B cell (primary cell): Measurements from ENCODE around the gene NOD2. TPM values are rescaled to one million over a fixed set of nuclear protein-coding genes. Genes with fewer than 3 reads are reported as not detected.

Experiments
- ATAC-seq: fragments of 200-7000 bp; cut with Tn5 transposase; one replicate; pipeline ENCODE4 v1.10.0; 2021; ENCODE audit warnings: low read depth, mild to moderate bottlenecking, moderate number of reproducible peaks, moderate library complexity
- CTCF ChIA-PET: fragments of 350-600 bp; sonication (Branson Sonifier 250); formaldehyde crosslinking; loops from one replicate; lab custom pipeline; 2021; ENCODE audit warnings: antibody characterized with exemption, inconsistent platforms; lab: Charles Lee
- POLR2A ChIA-PET: fragments of 350-600 bp; sonication (Branson Sonifier 250); formaldehyde crosslinking; loops from one replicate; lab custom pipeline; 2021; ENCODE audit warnings: antibody characterized with exemption; lab: Charles Lee
- DNase-seq: peaks from one replicate; pipeline ENCODE4 v3.0.0; 2013
- H2AFZ ChIP-seq: 2 replicates; pipeline ENCODE4 v1.6.1; 2012; ENCODE audit warnings: mild to moderate bottlenecking, low read depth, low read length; ENCODE audit not compliant: insufficient read depth, poor library complexity, severe bottlenecking
- H3K27ac ChIP-seq, 2 donors: 1 replicate in 1 of 2; 2 replicates in 1 of 2; pipeline ENCODE4 v1.5.1; 2012 to 2013; ENCODE audit warnings: low read length in 2 of 2, mild to moderate bottlenecking in 2 of 2, moderate library complexity in 1 of 2
- H3K27me3 ChIP-seq, 4 experiments: fragments of 200-600 bp in 1 of 4; sonication (generic) in 1 of 4; replicated peaks in 1 of 4; 1 replicate in 2 of 4; 2 replicates in 2 of 4; pipeline versions ENCODE4 v1.6.1 to v1.7.0; 2013 to 2016; ENCODE audit warnings: low read length in 3 of 4, mild to moderate bottlenecking in 2 of 4, mixed read lengths in 1 of 4, moderate library complexity in 1 of 4; ENCODE audit not compliant: insufficient read depth in 4 of 4, control insufficient read depth in 3 of 4; ENCODE audit errors: control extremely low read depth in 1 of 4
- H3K36me3 ChIP-seq, 2 experiments: replicated peaks in 1 of 2; 1 replicate in 1 of 2; 2 replicates in 1 of 2; pipeline versions ENCODE4 v1.6.1 to v1.7.1; 2013; ENCODE audit warnings: low read length in 1 of 2; ENCODE audit not compliant: insufficient read depth in 2 of 2, control insufficient read depth in 1 of 2; ENCODE audit errors: control extremely low read depth in 1 of 2, extremely low read depth in 1 of 2
- H3K4me1 ChIP-seq, 2 donors: fragments of 200-600 bp in 1 of 2; sonication (generic) in 1 of 2; 1 replicate in 1 of 2; 2 replicates in 1 of 2; pipeline versions ENCODE4 v1.5.1 to v1.6.1; 2013 to 2017; ENCODE audit warnings: low read length in 2 of 2; ENCODE audit not compliant: control insufficient read depth in 2 of 2, insufficient read depth in 2 of 2
- H3K4me2 ChIP-seq: replicated peaks from 2 replicates; pipeline ENCODE3; 2012; ENCODE audit warnings: mild to moderate bottlenecking, low read depth, low read length; ENCODE audit not compliant: poor library complexity, severe bottlenecking
- H3K4me3 ChIP-seq, 5 experiments: fragments of 200-600 bp in 1 of 5; sonication (generic) in 1 of 5; 1 replicate in 3 of 5; 2 replicates in 2 of 5; pipeline versions ENCODE4 v1.5.1 to v1.7.0; 2011 to 2016; ENCODE audit warnings: low read length in 4 of 5, mild to moderate bottlenecking in 4 of 5, low read depth in 2 of 5, control low read depth in 1 of 5, moderate library complexity in 1 of 5; ENCODE audit not compliant: insufficient read depth in 1 of 5; ENCODE audit errors: control extremely low read depth in 1 of 5, extremely low read depth in 1 of 5
- H3K79me2 ChIP-seq: fragments of 200-600 bp; sonication (generic); one replicate; pipeline ENCODE4 v1.6.0; 2016; ENCODE audit warnings: low read length; ENCODE audit not compliant: control insufficient read depth, insufficient read depth
- H3K9ac ChIP-seq: fragments of 200-600 bp; sonication (generic); 2 replicates; pipeline ENCODE4 v1.6.1; 2017; ENCODE audit warnings: mild to moderate bottlenecking, low read length, moderate library complexity
- H3K9me3 ChIP-seq, 3 donors: one replicate each; pipeline versions ENCODE4 v1.6.1 to v1.7.1; 2013; ENCODE audit warnings: low read length in 2 of 3; ENCODE audit not compliant: control insufficient read depth in 2 of 3, insufficient read depth in 1 of 3; ENCODE audit errors: control extremely low read depth in 1 of 3
- H4K20me1 ChIP-seq: 2 replicates; pipeline ENCODE4 v1.6.0; 2012; ENCODE audit warnings: mild to moderate bottlenecking, low read length; ENCODE audit not compliant: insufficient read depth, control insufficient read depth, poor library complexity, severe bottlenecking
- H3K27ac Mint-ChIP-seq: one replicate; pipeline ENCODE4 v1.8.0; 2021; ENCODE audit warnings: mixed read lengths
- H3K27me3 Mint-ChIP-seq: one replicate; pipeline ENCODE4 v1.8.0; 2021; ENCODE audit warnings: mixed read lengths
- H3K4me1 Mint-ChIP-seq: one replicate; pipeline ENCODE4 v1.8.0; 2021; ENCODE audit warnings: mixed read lengths
- H3K4me3 Mint-ChIP-seq: one replicate; pipeline ENCODE4 v1.8.0; 2021; ENCODE audit warnings: mixed read lengths
- H3K9me3 Mint-ChIP-seq: one replicate; pipeline ENCODE4 v1.8.0; 2022; ENCODE audit warnings: mixed read lengths; ENCODE audit not compliant: insufficient read depth
- EZH2 ChIP-seq: IDR thresholded peaks from 2 replicates; pipeline ENCODE4 v1.6.1; 2012; ENCODE audit warnings: borderline replicate concordance, low read depth, mild to moderate bottlenecking, moderate library complexity, low read length; ENCODE audit not compliant: insufficient read depth, poor library complexity, severe bottlenecking
- WGBS: methylation state at CpG from one replicate; pipeline ENCODE4 v1.1.5; 2013; ENCODE audit warnings: missing lambda C conversion rate; ENCODE audit not compliant: insufficient coverage; 5-methylcytosine and 5-hydroxymethylcytosine counted together
- intact Hi-C: fragments of 100-400 bp; cut with micrococcal nuclease; formaldehyde crosslinking; loops from one replicate; pipeline ENCODE4 v1.10.0; 2022
- polyA plus RNA-seq: library from polyadenylated mRNA; depleted of rRNA; stranded (reverse); fragments of >200 nt; gene quantifications from 2 replicates; pipeline ENCODE4 v1.2.3, GENCODE V29; 2012
- total RNA-seq, 2 donors: library from RNA; stranded (reverse); fragments of 120-200 nt in 1 of 2; gene quantifications; 1 replicate in 1 of 2; 2 replicates in 1 of 2; pipeline versions ENCODE4 v1.2.3 to v1.2.4, GENCODE V29; 2013 to 2022
- TF ChIP-seq, protein P1 (sequence below): fragments of 200-600 bp; IDR thresholded peaks from one replicate; pipeline ENCODE4 v1.8.0; 2022; ENCODE audit warnings: antibody characterized with exemption, mild to moderate bottlenecking

The NOD2 gene
- total and polyA plus RNA-seq, 2 donors (not counting 1 experiment from before 2014, with no cell fraction given), result 1.2 to 1.8 TPM

DNA sequence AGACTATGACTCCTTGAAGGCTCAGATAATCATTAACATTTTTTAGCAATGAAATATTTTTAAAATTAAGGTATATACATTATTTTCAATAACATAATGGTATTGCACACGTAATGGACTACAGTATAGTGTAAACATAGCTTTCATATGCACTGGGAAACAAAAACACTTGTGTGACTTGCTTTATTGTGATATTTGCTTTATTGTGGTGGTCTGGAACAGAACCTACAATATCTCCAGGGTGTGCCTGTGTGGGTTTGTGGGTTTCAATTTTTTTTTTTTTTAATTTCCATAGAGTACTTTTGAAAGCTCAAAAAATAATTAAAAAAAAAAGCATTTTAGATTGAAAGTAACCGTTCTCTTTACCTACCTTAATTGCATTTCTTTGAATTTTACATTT is 73.8 kb downstream of the NOD2 start:
- Histone ChIP-seq H3K79me2 (peaks cover 97% of the 10 kb centered on the region), H3K4me3 (no peak overlapping the region), H3K36me3 (peaks cover 2 to 61% of the 10 kb centered on the region in 2 experiments), H3K9ac (no peak overlapping the region), H3K4me2 (no peak overlapping the region), H3K9me3 (peaks cover 0 to 10% (median 0%) of the 10 kb centered on the region in 3 donors), H4K20me1 (peaks cover 80% of the 10 kb centered on the region), H2AFZ (no peak overlapping the region), H3K4me1 (no peaks in the 10 kb centered on the region), H3K27ac (no peak overlapping the region), H3K27me3 (no peaks in the 10 kb centered on the region)
- no peak for TF ChIP-seq EZH2
- TF ChIP-seq, protein P1, sequence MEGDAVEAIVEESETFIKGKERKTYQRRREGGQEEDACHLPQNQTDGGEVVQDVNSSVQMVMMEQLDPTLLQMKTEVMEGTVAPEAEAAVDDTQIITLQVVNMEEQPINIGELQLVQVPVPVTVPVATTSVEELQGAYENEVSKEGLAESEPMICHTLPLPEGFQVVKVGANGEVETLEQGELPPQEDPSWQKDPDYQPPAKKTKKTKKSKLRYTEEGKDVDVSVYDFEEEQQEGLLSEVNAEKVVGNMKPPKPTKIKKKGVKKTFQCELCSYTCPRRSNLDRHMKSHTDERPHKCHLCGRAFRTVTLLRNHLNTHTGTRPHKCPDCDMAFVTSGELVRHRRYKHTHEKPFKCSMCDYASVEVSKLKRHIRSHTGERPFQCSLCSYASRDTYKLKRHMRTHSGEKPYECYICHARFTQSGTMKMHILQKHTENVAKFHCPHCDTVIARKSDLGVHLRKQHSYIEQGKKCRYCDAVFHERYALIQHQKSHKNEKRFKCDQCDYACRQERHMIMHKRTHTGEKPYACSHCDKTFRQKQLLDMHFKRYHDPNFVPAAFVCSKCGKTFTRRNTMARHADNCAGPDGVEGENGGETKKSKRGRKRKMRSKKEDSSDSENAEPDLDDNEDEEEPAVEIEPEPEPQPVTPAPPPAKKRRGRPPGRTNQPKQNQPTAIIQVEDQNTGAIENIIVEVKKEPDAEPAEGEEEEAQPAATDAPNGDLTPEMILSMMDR, result no peak
- DNase-seq, result no peak
- no peak overlapping the region for H3K4me3 Mint-ChIP-seq
- ATAC-seq, result no peak
- peaks cover 8% of the 10 kb centered on the region for H3K9me3 Mint-ChIP-seq
- ChIA-PET CTCF (interaction anchor here (0.9 kb wide), 1 partner anchor 12 kb away, joined by 3 read pairs; no protein-coding TSS in a partner anchor), POLR2A (no interaction called here)
- H3K27me3 Mint-ChIP-seq, result no peaks in the 10 kb centered on the region
- H3K27ac Mint-ChIP-seq, result no peak overlapping the region
- intact Hi-C loops, result no loop called here
- H3K4me1 Mint-ChIP-seq, result peaks cover 26% of the 10 kb centered on the region
- no CpG with 5 or more reads among the region's 2 CpGs for WGBS

DNA sequence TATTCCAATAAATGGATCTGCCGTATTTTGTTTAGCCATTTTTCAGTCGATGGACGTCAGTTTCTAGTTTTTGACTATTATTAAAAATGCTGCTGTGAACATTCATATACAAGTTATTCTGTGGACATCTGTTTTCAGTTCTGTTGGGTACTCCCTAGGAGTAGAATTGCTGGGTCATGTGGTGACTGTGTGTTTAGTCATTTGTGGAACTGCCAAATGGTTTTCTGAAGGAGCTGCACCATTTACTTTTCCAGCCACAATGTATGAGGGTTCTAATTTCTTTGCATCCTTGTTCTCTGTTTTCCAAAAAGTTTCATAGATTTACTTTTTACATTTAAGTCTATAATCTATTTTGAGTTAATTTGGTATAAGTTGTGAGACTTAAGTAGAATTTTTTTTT is 78.0 kb downstream of the NOD2 start:
- Histone ChIP-seq H3K27me3 (no peaks in the 10 kb centered on the region), H3K4me2 (no peak overlapping the region), H3K9me3 (peaks cover 0 to 3% (median 0%) of the 10 kb centered on the region in 3 donors), H4K20me1 (peaks cover 84% of the 10 kb centered on the region), H3K79me2 (peaks cover 82% of the 10 kb centered on the region), H3K36me3 (peaks cover 4 to 37% of the 10 kb centered on the region in 2 experiments), H3K4me3 (no peak overlapping the region), H3K9ac (no peak overlapping the region), H3K4me1 (no peaks in the 10 kb centered on the region), H3K27ac (no peak overlapping the region), H2AFZ (no peak overlapping the region)
- CTCF ChIA-PET, result no interaction called here
- H3K9me3 Mint-ChIP-seq, result peaks cover 8% of the 10 kb centered on the region
- no CpG with 5 or more reads among the region's 3 CpGs for WGBS
- H3K27me3 Mint-ChIP-seq, result no peaks in the 10 kb centered on the region
- ATAC-seq, result no peak
- TF ChIP-seq, protein P1, result no peak
- no peak for TF ChIP-seq EZH2
- no peak overlapping the region for H3K4me3 Mint-ChIP-seq
- no peak for DNase-seq
- H3K4me1 Mint-ChIP-seq, result peaks cover 14% of the 10 kb centered on the region
- intact Hi-C loops, result no loop called here
- H3K27ac Mint-ChIP-seq, result no peak overlapping the region
- POLR2A ChIA-PET, result no interaction called here
